ENCODE measurements around the gene HMOX2.

Gene HMOX2

GRCh38 chr16:4513881-4514280, 37.7 kb downstream of the HMOX2 start:
- H3K9ac ChIP-seq (ENCODE audit: low read depth, low read length), result no peak overlapping the region
- 0 out of 2 replicates have a peak, but pooled peaks cover 5% of the 10 kb centered on the region for H3K4me1 ChIP-seq (ENCODE audit: insufficient read depth, low read length)
- H3K9me3 ChIP-seq (ENCODE audit: insufficient read depth, low read depth, low read length), result no peaks in the 10 kb centered on the region
- WGBS, result 89% methylated on average over 7 of the region's 7 CpGs
- H3K27me3 ChIP-seq (ENCODE audit: insufficient read depth, low read length), result no peaks in the 10 kb centered on the region
- H3K4me3 ChIP-seq (ENCODE audit: low read length), result no peak overlapping the region
- H3K36me3 ChIP-seq (ENCODE audit: insufficient read depth, low read length), result peaks cover 43% of the 10 kb centered on the region
- H3K27ac ChIP-seq (ENCODE audit: low read depth, low read length), result no peak overlapping the region

- H3K9ac ChIP-seq (ENCODE audit: low read depth, low read length), result 0 out of 2 replicates have a peak overlapping the region, but pooled peaks have one; percentile 16
- H3K27me3 ChIP-seq (ENCODE audit: insufficient read depth, low read length), result no peaks in the 10 kb centered on the region
- H3K4me1 ChIP-seq (ENCODE audit: insufficient read depth, low read length), result 0 out of 2 replicates have a peak, but pooled peaks cover 5% of the 10 kb centered on the region
- peaks cover 36% of the 10 kb centered on the region for H3K36me3 ChIP-seq (ENCODE audit: insufficient read depth, low read length)
- no peak overlapping the region for H3K27ac ChIP-seq (ENCODE audit: low read depth, low read length)
- H3K9me3 ChIP-seq (ENCODE audit: insufficient read depth, low read depth, low read length), result no peaks in the 10 kb centered on the region
- 89% methylated on average over 7 of the region's 7 CpGs for WGBS
- H3K4me3 ChIP-seq (ENCODE audit: low read length), result no peak overlapping the region
These were observed 38.4 kb downstream of the HMOX2 start for GRCh38 chr16:4514606-4515005.

GRCh38 chr16:4515611-4516233, 39.5 kb downstream of the HMOX2 start:
- Histone ChIP-seq H3K4me3 (ENCODE audit: low read length) (no peak overlapping the region), H3K9ac (ENCODE audit: low read depth, low read length) (no peak overlapping the region), H3K9me3 (ENCODE audit: insufficient read depth, low read depth, low read length) (no peaks in the 10 kb centered on the region), H3K27me3 (ENCODE audit: insufficient read depth, low read length) (no peaks in the 10 kb centered on the region), H3K36me3 (ENCODE audit: insufficient read depth, low read length) (peaks cover 27% of the 10 kb centered on the region), H3K27ac (ENCODE audit: low read depth, low read length) (no peak overlapping the region), H3K4me1 (ENCODE audit: insufficient read depth, low read length) (peaks cover 5% of the 10 kb centered on the region; the same call in 1 of the 2 replicates)
- WGBS, result 92% methylated on average over 5 of the region's 5 CpGs

- WGBS, result 61% methylated on average over 12 of the region's 12 CpGs
- no peak overlapping the region for H3K27ac ChIP-seq (ENCODE audit: low read depth, low read length)
These were observed 41.8 kb downstream of the HMOX2 start for GRCh38 chr16:4517812-4518680.

GRCh38 chr16:4519274-4520058, 43.3 kb downstream of the HMOX2 start:
- H3K4me1 ChIP-seq (ENCODE audit: insufficient read depth, low read length), result peaks cover 20% of the 10 kb centered on the region; the same call in 1 of the 2 replicates
- no peak overlapping the region for H3K4me3 ChIP-seq (ENCODE audit: low read length)
- no peak overlapping the region for H3K9ac ChIP-seq (ENCODE audit: low read depth, low read length)
- H3K27me3 ChIP-seq (ENCODE audit: insufficient read depth, low read length), result no peaks in the 10 kb centered on the region
- 79% methylated on average over 15 of the region's 15 CpGs for WGBS
- no peaks in the 10 kb centered on the region for H3K9me3 ChIP-seq (ENCODE audit: insufficient read depth, low read depth, low read length)
- peaks cover under 1% of the 10 kb centered on the region; the same call in 1 of the 2 replicates for H3K36me3 ChIP-seq (ENCODE audit: insufficient read depth, low read length)
- peak overlapping the region; percentile 6; the same call in 1 of the 2 replicates for H3K27ac ChIP-seq (ENCODE audit: low read depth, low read length)

More at GRCh38 chr16:4517812-4518680, 41.8 kb downstream of the HMOX2 start:
- Histone ChIP-seq H3K4me3 (ENCODE audit: low read length) (no peak overlapping the region), H3K9ac (ENCODE audit: low read depth, low read length) (no peak overlapping the region), H3K36me3 (ENCODE audit: insufficient read depth, low read length) (peaks cover 9% of the 10 kb centered on the region; the same call in 1 of the 2 replicates), H3K27me3 (ENCODE audit: insufficient read depth, low read length) (no peaks in the 10 kb centered on the region), H3K9me3 (ENCODE audit: insufficient read depth, low read depth, low read length) (no peaks in the 10 kb centered on the region), H3K4me1 (ENCODE audit: insufficient read depth, low read length) (peaks cover 19% of the 10 kb centered on the region; the same call in 1 of the 2 replicates)

- H3K4me1 ChIP-seq (ENCODE audit: insufficient read depth, low read length), result peaks cover 15% of the 10 kb centered on the region; the same call in 1 of the 2 replicates
- no peak overlapping the region for H3K27ac ChIP-seq (ENCODE audit: low read depth, low read length)
- H3K9me3 ChIP-seq (ENCODE audit: insufficient read depth, low read depth, low read length), result no peaks in the 10 kb centered on the region
- no peak overlapping the region for H3K4me3 ChIP-seq (ENCODE audit: low read length)
- no peaks in the 10 kb centered on the region for H3K27me3 ChIP-seq (ENCODE audit: insufficient read depth, low read length)
- 92% methylated on average over 7 of the region's 7 CpGs for WGBS
- no peak overlapping the region for H3K9ac ChIP-seq (ENCODE audit: low read depth, low read length)
- no peaks in the 10 kb centered on the region for H3K36me3 ChIP-seq (ENCODE audit: insufficient read depth, low read length)
These were observed 44.7 kb downstream of the HMOX2 start for GRCh38 chr16:4520913-4521312.

GRCh38 chr16:4522051-4522581, 45.9 kb downstream of the HMOX2 start:
- Histone ChIP-seq H3K27ac (ENCODE audit: low read depth, low read length) (peak overlapping the region; percentile 14), H3K36me3 (ENCODE audit: insufficient read depth, low read length) (no peaks in the 10 kb centered on the region), H3K4me3 (ENCODE audit: low read length) (no peak overlapping the region), H3K27me3 (ENCODE audit: insufficient read depth, low read length) (no peaks in the 10 kb centered on the region), H3K9ac (ENCODE audit: low read depth, low read length) (no peak overlapping the region), H3K9me3 (ENCODE audit: insufficient read depth, low read depth, low read length) (no peaks in the 10 kb centered on the region), H3K4me1 (ENCODE audit: insufficient read depth, low read length) (peaks cover 15% of the 10 kb centered on the region; the same call in 1 of the 2 replicates)
- 76% methylated on average over 8 of the region's 8 CpGs for WGBS

- Histone ChIP-seq H3K4me1 (ENCODE audit: insufficient read depth, low read length) (peaks cover 15% of the 10 kb centered on the region; the same call in 1 of the 2 replicates), H3K36me3 (ENCODE audit: insufficient read depth, low read length) (no peaks in the 10 kb centered on the region), H3K9me3 (ENCODE audit: insufficient read depth, low read depth, low read length) (no peaks in the 10 kb centered on the region), H3K9ac (ENCODE audit: low read depth, low read length) (no peak overlapping the region), H3K27me3 (ENCODE audit: insufficient read depth, low read length) (no peaks in the 10 kb centered on the region), H3K4me3 (ENCODE audit: low read length) (no peak overlapping the region), H3K27ac (ENCODE audit: low read depth, low read length) (no peak overlapping the region)
- WGBS, result 90% methylated on average over 4 of the region's 4 CpGs
These were observed 47.5 kb downstream of the HMOX2 start for GRCh38 chr16:4523686-4524085.

GRCh38 chr16:4524571-4524970, 48.4 kb downstream of the HMOX2 start:
- H3K36me3 ChIP-seq (ENCODE audit: insufficient read depth, low read length), result no peaks in the 10 kb centered on the region
- H3K27ac ChIP-seq (ENCODE audit: low read depth, low read length), result no peak overlapping the region
- no peaks in the 10 kb centered on the region for H3K27me3 ChIP-seq (ENCODE audit: insufficient read depth, low read length)
- no peak overlapping the region for H3K4me3 ChIP-seq (ENCODE audit: low read length)
- no peak overlapping the region for H3K9ac ChIP-seq (ENCODE audit: low read depth, low read length)
- H3K4me1 ChIP-seq (ENCODE audit: insufficient read depth, low read length), result peaks cover 23% of the 10 kb centered on the region
- H3K9me3 ChIP-seq (ENCODE audit: insufficient read depth, low read depth, low read length), result no peaks in the 10 kb centered on the region

GRCh38 chr16:4525069-4525468, 48.9 kb downstream of the HMOX2 start:
- no peaks in the 10 kb centered on the region for H3K9me3 ChIP-seq (ENCODE audit: insufficient read depth, low read depth, low read length)
- no peaks in the 10 kb centered on the region for H3K27me3 ChIP-seq (ENCODE audit: insufficient read depth, low read length)
- no peaks in the 10 kb centered on the region for H3K36me3 ChIP-seq (ENCODE audit: insufficient read depth, low read length)
- H3K4me3 ChIP-seq (ENCODE audit: low read length), result no peak overlapping the region
- peaks cover 28% of the 10 kb centered on the region for H3K4me1 ChIP-seq (ENCODE audit: insufficient read depth, low read length)
- H3K9ac ChIP-seq (ENCODE audit: low read depth, low read length), result no peak overlapping the region
- WGBS, result 88% methylated on average over 7 of the region's 7 CpGs
- no peak overlapping the region for H3K27ac ChIP-seq (ENCODE audit: low read depth, low read length)

All from HUES64 (cell line).